Posterior cingulate gyrus (tissue), 11 donors: ENCODE data around the gene FGF21.
A peak's percentile ranks its signal among the peaks of the same experiment; 100 is the strongest.
"Not testable (repeated sequence)": the region's sequence is repeated elsewhere in the genome, so short reads cannot be mapped to it uniquely, and the experiment has no call there.

ENCODE experiments used
- DNase-seq, 10 donors: peaks; one replicate each; pipeline versions ENCODE4 v3.0.0 to v3.0.0-alpha.2; 2020 to 2021; ENCODE audit warnings: mixed read lengths in 3 of 10
- intact Hi-C: fragments of 100-400 bp; cut with DNase I; formaldehyde crosslinking; loops from one replicate; pipeline ENCODE4 v1.15.1; 2023

FGF21 gene, protein sequence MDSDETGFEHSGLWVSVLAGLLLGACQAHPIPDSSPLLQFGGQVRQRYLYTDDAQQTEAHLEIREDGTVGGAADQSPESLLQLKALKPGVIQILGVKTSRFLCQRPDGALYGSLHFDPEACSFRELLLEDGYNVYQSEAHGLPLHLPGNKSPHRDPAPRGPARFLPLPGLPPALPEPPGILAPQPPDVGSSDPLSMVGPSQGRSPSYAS

DNA sequence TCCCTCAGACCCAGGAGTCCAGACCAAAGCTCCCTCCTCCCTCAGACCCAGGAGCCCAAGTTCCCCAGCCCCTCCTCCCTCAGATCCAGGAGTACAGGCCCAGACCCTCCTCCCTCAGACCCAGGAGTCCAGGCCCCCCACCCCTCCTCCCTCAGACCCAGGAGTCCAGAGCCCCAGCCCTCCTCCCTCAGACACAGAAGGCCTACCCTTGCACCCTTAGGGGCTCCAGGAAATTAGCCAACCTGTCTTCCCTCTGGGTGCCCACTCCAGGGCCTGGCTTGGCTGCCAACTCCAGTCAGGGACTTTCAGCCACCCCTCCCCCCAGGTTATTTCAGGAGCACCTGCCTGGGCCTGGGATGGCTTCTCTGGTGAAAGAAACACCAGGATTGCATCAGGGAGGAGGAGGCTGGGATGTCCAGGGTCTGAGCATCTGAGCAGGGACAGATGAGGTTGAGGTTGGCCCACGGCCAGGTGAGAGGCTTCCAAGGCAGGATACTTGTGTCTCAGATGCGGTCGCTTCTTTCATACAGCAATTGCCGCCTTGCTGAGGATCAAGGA lies at the start of gene FGF21:
FGF21 (plus strand) TSS at position 441 of the 558 bp plus-strand sequence. CDS start 713 bp downstream, outside the sequence.
- intact Hi-C loops, result no loop called here
- DNase-seq, result peak in 2 of 10 donors; percentile 53 to 59

- intact Hi-C loops, result no loop called here
- no peak for DNase-seq
These were observed 46.9 kb upstream of the FGF21 start for GRCh38 chr19:48708471-48708870.

DNA sequence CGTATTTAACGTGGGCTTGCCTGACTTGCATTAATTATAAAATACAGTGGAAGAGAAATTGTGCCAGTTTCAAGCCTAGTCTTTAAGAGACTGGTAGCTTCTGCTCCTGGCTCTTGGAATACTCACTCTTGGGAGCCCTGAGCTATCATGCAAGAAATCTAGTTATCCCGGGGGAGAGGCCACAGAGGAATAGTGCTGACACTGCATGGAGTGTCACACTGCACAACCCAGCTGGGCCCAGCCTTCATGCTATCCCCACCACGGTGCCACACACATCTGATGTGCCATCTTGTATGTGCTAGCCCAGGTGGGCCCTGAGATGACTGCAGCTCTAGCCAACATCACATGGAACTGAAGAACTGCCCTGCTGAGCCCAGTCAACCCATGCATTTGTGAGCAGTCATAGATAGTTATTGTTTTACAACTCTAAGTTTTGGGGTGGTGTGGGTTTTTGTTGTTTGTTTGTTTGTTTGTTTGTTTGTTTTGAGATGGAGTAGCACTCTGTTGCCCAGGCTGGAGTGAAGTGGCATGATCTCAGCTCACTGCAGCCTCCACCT lies 44.1 kb upstream of the FGF21 start:
- intact Hi-C loops, result loop anchor here (5.0 kb wide), 1 partner anchor 34 kb away; no protein-coding TSS in a partner anchor
- DNase-seq, result no peak

- intact Hi-C loops, result loop anchor here (5.0 kb wide), 1 partner anchor 36 kb away; no protein-coding TSS in a partner anchor
- no peak for DNase-seq
These were observed 42.1 kb upstream of the FGF21 start for GRCh38 chr19:48713041-48713863.

DNA sequence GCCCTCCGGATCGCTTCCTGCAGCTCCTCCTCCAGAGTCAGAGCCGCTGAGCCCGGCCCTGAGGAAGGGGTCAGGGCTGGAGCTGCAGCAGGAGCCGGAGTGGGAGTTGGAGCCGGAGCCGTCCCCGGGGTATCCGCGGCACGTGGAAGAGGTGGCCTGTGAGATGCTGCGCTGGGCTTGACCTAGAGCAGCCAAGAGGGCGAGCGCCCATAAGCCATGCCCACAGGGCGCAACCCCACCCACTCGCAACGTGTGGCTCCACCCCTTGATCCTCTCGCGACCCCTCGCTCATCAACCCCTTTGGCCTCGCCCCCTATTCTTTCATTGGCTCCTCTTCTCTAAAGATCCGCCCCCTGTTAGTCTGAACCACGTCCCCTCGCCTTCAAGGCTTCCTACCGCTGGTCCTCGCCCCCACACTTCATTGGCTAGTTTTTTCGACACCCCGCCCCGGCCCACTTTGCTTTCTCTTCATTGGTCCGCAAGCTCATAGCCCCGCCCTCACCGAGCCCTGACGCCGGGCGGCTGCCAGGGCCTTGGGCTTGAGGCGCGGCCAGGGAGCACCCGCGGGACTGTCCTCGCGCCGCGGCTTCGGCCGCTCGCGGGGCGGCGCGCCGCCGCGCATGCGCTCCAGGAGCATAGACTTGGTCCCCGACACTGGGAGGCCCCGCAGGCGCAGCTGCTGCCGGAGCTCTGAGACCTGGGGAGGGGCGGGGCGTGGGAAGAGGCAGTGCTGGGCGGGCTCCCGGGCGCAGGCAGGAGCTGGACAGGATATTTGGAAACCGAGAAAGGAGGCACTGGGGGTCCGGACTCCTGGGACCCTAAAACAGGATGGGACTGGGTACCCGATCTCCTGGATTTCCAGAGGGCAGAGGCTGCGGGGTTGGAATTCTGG lies 41.2 kb upstream of the FGF21 start:
- intact Hi-C loops, result loop anchor here (5.0 kb wide), 1 partner anchor 37 kb away; no protein-coding TSS in a partner anchor
- peak; percentile 97 to 100 (median 99) for DNase-seq

- no peak for DNase-seq
- intact Hi-C loops, result loop anchor here (5.0 kb wide), 1 partner anchor 38 kb away; no protein-coding TSS in a partner anchor
These were observed 40.3 kb upstream of the FGF21 start for GRCh38 chr19:48714759-48715675.

DNA sequence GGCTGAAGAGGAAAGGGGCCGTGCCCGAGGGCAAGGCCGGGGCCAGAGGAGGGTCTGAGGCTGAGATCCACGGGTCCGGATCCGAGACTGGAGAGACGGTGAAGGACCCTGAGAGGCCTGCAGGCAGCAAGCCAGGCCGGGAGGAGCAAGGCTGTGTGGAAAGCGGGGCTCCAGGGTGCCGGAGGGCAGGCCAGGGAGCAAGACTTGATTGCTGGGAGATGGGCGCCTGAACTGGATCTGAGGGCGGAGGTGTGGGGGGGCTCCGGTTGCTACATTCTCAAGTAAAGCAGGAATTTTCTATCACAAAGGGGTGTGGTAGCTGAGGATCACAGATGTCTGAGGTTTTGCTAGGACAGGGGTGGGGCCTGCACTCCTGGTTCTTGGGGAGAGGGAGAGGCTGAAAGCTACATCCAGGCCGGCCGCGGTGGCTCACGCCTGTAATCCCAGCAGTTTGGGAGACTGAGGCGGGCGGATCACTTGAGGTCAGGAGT lies 39.6 kb upstream of the FGF21 start:
- intact Hi-C loops, result no loop called here

GRCh38 chr19:48716562-48717291 lies 38.6 kb upstream of the FGF21 start:
- intact Hi-C loops, result no loop called here
- DNase-seq, result peak; percentile 38 to 97 (median 77)

More for the DNA sequence above, 39.6 kb upstream of the FGF21 start:
- peak in 1 of 10 donors; percentile 72 for DNase-seq

- DNase-seq, intact Hi-C loops: not testable (repeated sequence)
These were observed 37.2 kb upstream of the FGF21 start for GRCh38 chr19:48718106-48718505.

DNA sequence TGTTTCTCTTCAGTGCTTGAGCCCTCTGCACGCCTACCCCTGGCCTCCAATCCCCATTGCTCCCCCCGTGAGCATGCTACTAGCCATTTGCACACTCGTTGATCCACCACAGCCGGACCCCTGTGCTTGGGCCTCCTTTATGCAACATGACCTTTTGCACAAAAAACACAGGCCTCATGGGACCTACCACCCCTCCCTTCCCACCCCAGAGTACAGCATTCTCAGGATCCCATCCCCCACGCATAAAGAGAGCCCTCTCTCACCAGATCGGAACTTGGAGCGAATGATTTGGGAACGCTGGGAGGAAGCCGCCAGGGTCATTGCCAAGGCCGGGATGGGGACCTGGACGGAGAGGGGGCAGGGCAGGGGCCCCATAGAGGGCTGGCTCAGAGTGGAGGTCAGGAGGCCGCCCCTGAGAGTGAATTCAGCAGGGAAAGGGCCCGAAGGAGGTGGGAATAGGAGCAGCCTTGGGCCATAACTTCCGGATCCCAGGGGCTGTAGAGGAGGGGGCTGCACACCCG lies 36.6 kb upstream of the FGF21 start:
- DNase-seq, result peak in 1 of 10 donors; percentile 59
- intact Hi-C loops, result no loop called here

DNA sequence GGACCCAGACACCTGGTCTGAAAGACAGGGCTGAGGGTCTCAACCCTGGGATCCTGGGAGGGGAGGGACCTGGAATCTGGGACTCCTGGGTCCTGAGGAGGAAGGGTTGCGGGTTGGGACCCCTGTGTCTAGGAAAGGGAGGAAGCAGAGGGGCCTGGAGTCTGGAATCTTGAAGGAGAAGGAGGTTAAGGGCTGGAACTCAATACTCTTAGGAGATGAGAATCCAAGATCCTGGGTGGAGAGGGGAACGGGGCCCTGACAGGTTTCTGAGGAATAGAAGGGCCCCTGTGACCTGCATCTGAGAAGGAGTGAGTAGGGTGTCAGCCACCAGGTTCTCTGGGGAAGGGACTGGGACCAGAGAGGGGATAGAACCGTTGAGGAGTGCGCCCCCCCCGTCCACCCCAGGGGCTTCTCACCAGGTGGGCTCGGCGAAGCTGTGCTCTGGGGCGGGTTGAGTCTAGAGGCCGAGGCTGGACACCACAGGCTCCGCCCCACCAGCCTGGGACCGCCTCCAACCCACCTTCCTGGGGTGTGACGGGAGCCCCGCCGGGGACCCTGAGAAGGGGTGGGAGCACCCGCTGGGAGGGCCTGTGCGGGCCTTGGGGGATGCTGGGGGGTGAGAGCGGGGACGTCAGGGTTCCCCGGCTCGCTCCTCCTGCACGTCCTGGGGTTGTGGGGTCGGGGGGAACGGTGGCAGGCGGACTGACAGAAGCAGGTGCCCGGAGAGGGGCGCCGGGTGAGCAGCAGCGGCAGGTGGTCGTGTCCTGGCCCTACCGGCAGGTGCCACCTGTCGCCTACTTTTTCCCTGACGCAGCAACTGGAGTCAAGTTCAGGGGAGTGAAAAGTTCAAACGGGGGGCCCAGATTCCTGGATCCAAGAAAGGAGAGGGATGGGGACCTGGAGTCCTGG lies 35.8 kb upstream of the FGF21 start, which contains the start of gene MAMSTR:
MAMSTR (minus strand) TSS at position 463 of the 909 bp plus-strand sequence. CDS start 694 bp downstream, outside the sequence.
- peak in 2 of 10 donors; percentile 79 to 88 for DNase-seq
- intact Hi-C loops, result loop anchor here (5.0 kb wide), 1 partner anchor 72 kb away; the partner anchor contains the start of gene CA11

DNA sequence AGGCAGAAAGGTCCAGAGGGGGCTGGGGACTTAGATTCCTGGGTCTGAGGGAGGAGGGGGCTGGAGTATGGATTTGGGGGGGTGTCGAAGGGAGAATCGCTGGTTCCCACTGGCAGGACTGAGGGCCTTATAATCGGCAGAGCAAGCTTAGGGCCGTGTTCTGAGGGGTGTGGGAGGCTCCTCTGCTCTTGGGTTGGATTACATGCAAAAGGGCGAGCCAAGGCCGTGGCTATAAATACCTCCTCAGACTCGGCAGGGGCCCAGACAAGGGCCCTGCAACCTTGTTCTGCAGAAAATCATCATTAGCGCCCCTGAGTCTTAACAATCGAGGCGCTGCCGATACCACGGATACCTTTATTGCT lies 35.1 kb upstream of the FGF21 start:
- intact Hi-C loops, result loop anchor here (5.0 kb wide), 1 partner anchor 73 kb away; the partner anchor contains the start of gene CA11
- DNase-seq, result no peak

DNA sequence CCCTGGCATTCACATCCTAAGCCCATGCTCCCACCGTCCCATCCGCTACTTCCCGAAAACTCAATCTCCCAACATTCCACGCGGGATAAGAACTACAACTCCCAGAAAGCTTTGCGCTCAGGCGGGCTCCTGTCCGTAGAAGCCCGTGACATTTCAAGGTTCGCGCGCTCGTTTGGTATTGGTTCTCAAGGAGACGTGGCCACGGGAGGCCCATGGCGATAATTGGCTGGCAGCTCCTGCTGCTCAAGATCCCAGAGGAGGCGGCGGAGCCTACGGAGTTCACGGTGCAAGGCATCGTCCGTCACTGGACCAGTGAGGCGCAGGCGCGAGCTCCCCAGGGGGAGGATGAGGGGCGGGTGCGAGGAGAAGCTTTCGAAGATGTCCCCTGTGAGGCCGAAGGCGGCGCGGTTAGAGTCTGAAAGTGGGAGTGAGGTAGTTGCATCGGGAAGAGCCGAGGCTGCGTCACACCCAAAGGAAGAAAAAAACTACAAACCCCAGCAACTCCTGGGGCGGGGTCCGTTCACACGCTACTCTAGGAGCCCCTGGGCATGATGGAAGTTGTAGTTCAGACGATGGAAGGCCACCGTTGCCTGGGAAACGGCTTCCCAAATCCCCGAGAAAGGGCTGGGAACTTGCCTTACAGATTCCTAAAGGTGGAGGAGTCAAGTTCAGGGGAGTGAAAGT lies 34.6 kb upstream of the FGF21 start:
- DNase-seq, result peak; percentile 98 to 100 (median 100)
- intact Hi-C loops, result loop anchor here (5.0 kb wide), 1 partner anchor 73 kb away; the partner anchor contains the start of gene CA11

- intact Hi-C loops, result loop anchor here (5.0 kb wide), 1 partner anchor 75 kb away; the partner anchor contains the start of gene CA11
- DNase-seq, result peak in 2 of 10 donors; percentile 27 to 68
These were observed 33.1 kb upstream of the FGF21 start for GRCh38 chr19:48722196-48722708.
